ENCODE data around the gene MMP27.

Gene MMP27

GRCh38 chr11:102695201-102695600, 10.4 kb downstream of the MMP27 start:
- no peak for DNase-seq

- no peak for DNase-seq
Measured at GRCh38 chr11:102685754-102686153, 19.8 kb downstream of the MMP27 start.

GRCh38 chr11:102685338-102685737, 20.2 kb downstream of the MMP27 start:
- DNase-seq = no peak

GRCh38 chr11:102683277-102683676, 22.3 kb downstream of the MMP27 start:
- no peak for DNase-seq

GRCh38 chr11:102680945-102681344, 24.6 kb downstream of the MMP27 start:
- DNase-seq = no peak

- no peak for DNase-seq
Measured at GRCh38 chr11:102678022-102678421, 27.5 kb downstream of the MMP27 start.

- no peak for DNase-seq
Measured at GRCh38 chr11:102676084-102676483, 29.5 kb downstream of the MMP27 start.

GRCh38 chr11:102669664-102670063, 35.9 kb downstream of the MMP27 start:
- no peak for DNase-seq

- peak; percentile 18 for DNase-seq
Measured at GRCh38 chr11:102666331-102666957, 39.1 kb downstream of the MMP27 start.

- no peak for DNase-seq
Measured at GRCh38 chr11:102664001-102664752, 41.4 kb downstream of the MMP27 start.

GRCh38 chr11:102662607-102663006, 43.0 kb downstream of the MMP27 start:
- no peak for DNase-seq

- DNase-seq = no peak
Measured at GRCh38 chr11:102661040-102661439, 44.5 kb downstream of the MMP27 start.

- no peak for DNase-seq
Measured at GRCh38 chr11:102656528-102656927, 49.0 kb downstream of the MMP27 start.

- DNase-seq = no peak
Measured at GRCh38 chr11:102655547-102655946, 50.0 kb downstream of the MMP27 start.

GRCh38 chr11:102654761-102655160, 50.8 kb downstream of the MMP27 start:
- no peak for DNase-seq

- no peak for DNase-seq
Measured at GRCh38 chr11:102653744-102654291, 51.8 kb downstream of the MMP27 start.

GRCh38 chr11:102647430-102647829, 58.1 kb downstream of the MMP27 start:
- DNase-seq = no peak

- DNase-seq = no peak
Measured at GRCh38 chr11:102643941-102644340, 61.6 kb downstream of the MMP27 start.

Measured in NCI-H1048 (cell line).